ENCODE results near the gene GRID1.

GRID1 gene

DNA sequence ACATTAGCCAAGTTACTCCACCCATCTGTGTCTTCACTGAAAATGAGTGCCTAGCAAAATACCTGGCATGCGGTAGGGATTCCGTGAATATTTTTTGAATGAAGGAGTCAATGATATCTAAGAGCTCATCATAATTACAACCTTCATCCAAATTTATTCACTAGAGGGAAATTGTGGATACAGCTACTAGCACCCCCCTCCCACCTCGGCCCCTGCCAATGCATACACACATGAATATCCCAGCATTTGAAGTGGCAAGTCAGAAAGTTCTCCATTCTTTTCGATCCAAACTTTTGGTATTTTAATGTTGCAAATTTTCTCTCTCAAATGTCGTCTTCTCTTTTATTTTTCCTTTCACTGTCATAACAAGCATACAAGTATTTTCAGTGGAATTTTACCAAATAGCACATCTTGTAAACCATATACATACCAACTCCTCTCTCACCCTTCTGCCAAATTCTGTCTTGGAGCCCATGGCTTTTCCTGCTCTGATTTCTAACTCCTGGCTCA is 164.3 kb downstream of the GRID1 start:
- no peak for DNase-seq

DNA sequence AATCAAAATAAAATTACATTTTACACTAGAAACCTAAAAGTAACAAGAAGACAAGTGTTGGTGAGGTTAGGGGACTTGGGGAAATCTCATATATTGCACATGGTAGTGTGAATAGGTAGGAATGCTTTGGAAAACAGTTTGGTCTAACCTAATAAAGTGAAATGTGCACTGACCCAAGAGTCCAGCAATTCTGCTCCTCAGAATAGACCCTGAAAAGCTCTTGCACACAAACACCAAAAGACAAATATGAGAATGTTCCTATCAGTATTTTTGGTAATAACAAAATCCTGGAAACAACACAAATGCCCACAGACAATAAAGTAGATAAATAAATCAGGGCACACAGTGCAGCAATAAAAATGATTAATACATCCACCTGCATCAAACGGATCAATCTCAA is 165.7 kb downstream of the GRID1 start:
- no peak for DNase-seq

DNA sequence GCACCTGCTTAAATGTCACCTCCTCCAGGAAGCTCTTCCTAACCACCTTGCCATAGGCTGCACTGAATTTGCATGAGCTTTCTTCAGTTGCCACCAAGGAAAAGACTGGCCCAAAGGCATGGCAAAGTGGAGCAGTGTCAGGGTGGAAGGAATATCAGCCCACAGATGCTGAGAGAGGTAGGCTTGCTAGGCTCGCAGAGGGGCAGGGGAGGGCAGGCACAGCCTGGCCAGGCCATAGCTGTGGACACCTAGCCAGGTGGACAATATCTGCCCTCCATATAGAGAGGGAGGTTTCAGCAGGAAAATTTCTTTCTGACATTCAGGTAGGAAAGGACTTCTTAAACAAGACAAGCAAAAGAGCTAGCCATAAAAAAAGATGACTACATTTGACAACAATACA is 166.3 kb downstream of the GRID1 start:
- no peak for DNase-seq

DNA sequence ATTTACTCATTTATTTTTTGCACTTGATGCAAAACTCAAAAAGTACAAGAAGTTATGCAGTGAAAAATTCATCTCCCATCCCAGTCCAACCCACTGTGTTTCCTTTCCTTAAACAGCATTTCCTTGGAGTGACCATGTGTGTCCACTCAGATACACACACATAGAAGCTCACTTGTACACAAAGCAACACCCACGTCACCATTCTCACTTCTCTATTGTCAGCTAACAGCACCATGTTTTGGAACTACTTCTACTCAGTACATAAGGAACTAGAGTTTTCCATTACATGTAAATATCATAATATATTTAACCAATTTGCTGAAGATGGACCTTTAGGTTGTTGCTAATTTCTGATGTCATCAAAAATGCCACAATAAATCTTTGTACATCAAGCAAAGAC is 167.6 kb downstream of the GRID1 start:
- no peak for DNase-seq

DNA sequence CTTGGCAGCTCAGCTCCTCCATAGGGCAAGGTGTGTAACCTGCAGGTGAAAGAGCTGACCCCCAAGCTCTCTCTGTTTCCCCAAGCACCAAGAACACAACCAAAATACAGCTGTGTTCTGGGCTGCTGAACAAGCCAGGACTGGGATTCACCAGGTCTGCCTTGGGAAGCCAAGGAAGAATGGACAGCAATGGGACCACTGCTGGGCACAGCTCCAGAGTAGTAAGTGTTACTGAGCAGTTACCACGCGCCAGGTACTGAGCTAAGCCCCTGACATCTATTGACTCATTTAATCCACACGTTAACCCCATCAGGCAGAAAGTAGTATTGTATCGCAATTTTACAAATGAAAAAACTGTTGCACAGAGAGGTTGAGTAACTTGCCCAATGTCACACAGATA is 168.3 kb downstream of the GRID1 start:
- DNase-seq = no peak

DNA sequence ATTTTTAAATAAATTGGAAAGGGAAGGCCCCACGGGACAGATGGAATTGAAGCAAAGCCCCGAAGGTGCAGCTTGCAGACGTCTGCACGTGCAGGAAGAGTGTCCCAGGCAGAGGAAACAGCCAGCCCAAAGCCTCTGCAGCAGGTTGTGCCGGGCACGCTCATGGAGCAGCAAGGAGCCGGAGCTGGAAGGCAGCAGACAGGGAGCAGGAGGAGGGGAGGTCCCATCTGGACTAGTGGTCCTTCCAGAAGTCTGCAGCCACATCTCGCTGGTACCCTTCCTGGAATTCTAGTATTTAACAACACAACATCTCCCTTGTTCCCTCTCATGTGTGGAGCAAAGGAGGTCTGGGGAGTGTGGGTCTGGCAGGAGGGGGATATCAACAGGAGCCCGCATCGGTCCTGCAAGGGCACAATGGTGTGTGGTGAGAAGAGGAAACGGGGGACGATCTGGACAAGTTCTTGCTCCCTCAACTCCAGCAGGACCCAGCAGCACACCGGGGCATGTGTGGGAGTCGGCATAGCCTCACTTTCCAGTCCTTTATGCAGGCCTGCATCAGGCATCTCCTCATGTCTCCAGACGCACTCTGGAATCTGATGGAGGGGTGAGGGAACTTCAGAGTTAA is 169.3 kb downstream of the GRID1 start:
- DNase-seq = no peak

DNA sequence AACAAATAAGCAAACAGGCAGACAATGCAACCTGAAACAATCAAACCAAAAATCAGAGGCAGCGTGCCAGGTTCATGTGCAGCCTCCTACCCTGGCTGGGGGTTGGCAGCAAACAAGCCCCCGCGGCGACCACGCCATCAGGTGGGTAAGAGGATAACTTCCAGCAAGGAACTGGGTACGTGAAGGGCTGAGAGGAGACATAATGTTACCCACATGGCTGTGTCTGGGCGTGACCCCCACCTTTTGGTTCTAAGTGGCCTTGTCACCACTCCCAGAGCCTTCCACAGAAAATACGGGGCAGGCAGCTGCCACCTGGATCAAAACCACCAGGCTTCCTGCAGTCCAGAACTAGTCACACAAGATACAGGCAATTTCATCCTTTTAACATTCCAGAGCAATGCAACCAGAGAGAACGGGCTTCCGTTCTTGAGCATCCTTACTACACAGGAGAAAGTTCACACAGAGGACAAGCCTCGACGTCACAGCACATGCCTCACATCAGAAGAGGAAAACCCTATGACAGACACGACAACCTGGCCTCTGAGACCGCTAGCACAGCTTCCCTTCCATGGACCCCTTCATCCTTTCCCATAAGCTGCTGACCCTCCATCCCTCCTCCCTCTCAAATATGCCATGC is 171.0 kb downstream of the GRID1 start:
- DNase-seq = no peak

DNA sequence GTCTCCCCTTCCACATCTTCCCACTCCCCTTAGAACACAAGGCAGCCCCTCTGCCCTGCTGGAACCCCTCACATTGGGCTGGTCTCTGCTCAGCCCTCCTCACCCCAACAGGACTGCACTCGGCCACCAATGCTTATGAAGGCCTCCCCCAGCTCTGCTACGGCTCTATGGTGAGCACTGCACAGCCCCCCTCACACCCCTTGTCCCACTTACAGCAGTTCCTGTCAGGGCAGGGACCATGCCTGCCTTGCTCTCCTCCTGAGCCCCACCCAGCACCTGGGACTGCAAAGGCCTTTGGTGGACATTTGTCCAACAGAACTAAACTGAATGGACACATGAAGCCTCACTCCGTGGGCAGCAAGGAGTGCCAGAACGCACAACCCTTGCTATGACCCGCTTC is 171.9 kb downstream of the GRID1 start:
- DNase-seq = no peak

DNA sequence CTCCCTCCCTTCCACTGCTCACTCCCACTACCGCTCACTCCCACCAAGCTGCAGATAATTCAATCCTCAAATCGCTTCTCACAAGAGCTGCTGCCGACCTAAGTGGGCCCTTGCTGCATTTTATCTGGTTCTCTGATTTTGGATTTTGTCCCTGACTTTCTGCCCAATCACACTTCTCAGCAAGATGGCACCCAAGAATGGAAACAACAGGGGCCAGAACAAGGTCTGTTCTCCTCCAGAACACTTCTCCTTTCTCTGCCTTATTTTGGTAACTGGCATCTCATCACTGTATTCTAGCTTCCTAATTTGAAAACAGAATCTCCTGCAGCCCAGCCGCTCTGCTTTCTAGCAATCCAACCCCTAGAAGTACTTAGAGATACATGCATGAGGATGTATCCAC is 172.8 kb downstream of the GRID1 start:
- DNase-seq = no peak

DNA sequence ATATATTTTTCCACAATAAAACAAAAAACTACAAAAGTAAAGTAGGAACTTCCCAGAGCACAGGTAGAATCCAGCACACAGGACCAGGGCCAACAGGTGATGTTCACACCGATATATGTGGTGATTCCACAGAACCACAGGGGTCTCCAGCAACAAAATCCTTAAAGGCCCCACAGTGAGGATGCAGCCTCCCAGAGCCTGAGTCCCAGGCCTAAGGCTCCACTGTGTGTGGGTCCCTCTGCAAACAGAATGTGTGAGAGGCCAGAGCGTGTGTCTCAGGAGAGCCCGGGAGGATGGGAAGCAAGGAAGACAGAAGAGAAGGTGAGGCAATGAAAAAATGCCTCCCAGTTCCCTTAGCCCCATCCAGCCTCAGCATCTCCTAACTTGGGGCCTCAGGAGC is 173.9 kb downstream of the GRID1 start:
- DNase-seq = no peak

DNA sequence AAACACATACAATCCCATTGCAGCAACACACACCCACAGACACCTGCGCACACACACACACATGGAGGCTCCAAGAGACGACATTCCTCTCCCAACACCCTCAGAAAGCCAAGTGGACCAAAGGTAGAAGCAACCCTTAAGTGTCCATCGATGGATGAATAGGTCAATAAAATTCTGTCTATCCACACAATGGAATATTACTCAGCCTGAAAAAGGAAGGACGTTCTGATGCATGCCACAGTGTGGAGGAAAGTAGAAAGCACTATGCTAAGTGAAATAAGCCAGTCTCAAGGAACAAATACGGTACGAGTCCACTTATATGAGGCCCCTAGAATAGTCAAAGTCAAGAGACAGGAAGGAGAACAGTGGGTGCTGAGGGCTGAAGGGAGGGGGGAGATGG is 174.4 kb downstream of the GRID1 start:
- no peak for DNase-seq

DNA sequence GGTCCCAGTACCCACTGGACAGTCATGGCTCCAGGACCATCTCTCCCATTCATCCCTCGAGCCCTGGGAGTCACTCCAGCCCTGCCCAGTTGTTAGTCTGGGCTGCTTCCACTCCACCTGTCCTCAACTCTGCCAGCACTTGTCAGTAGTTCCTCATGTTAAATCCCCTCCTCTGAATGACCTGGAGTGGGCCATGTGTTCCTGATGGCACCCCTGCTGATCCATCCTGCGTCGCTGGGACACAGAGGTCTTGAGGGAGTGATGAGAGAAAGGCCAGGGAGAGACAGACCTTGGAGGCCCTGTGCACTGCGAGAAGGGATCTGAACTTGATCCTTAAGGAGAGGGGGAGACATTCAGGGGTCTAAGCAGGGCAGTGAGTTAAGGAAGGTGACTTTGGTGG is 174.9 kb downstream of the GRID1 start:
- no peak for DNase-seq

DNA sequence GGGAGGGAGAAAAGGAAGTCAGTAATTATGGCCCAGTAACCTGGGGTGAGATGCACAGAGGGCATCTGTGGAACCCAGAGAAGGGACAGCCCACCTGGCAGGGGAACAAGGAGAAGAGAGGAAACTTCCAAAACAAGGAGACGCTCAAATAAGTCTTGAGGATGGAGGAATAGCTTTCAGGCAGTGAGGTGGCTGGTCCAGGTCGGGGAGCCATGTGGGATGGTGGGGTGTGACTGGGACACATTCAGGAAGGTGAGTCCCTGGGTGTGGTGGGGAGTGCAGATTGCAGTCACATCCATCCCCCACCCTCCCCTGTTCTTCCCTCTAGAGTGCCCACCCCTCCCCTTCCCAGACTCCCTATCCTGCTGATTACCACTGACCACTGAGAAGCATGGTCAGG is 175.4 kb downstream of the GRID1 start:
- DNase-seq = no peak

DNA sequence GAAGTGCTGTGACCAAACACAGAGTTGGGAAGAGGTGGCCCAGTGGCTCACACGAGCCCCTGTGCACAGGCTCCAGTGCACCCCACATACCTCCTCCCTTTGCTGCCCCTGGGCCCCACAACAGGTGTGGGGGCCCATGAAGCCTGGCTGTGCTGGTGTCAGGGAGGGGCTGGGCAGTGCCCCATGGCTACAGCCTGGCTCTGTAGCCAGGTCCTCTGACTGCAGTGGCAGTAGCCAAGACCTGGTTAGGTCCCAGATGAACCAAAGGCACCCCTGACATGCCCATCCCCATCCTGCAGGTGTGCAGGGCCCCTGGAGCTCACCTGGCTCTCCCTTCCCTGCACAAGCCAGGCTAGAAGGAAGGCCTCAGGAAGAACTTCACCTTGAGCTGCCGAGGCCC is 176.3 kb downstream of the GRID1 start:
- DNase-seq = no peak

DNA sequence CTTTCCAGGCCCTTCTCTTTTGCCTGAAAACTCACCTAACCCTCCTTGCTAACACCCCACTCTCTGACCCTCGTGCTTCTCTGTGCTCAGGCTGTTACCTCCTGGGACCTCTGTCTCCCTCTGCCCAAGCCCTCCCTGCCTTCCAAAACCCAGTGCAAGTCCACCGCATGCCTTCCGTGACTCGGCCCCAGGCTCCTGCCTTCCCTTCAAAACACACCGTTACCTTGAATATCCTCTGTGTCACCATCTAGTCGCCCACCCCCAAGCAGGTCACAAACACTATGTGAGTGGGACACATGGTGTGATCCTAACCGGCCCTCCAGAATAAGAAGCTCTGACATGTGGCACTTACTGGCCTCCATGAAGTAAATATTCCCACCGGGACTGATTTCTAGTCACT is 176.7 kb downstream of the GRID1 start:
- DNase-seq = no peak

DNA sequence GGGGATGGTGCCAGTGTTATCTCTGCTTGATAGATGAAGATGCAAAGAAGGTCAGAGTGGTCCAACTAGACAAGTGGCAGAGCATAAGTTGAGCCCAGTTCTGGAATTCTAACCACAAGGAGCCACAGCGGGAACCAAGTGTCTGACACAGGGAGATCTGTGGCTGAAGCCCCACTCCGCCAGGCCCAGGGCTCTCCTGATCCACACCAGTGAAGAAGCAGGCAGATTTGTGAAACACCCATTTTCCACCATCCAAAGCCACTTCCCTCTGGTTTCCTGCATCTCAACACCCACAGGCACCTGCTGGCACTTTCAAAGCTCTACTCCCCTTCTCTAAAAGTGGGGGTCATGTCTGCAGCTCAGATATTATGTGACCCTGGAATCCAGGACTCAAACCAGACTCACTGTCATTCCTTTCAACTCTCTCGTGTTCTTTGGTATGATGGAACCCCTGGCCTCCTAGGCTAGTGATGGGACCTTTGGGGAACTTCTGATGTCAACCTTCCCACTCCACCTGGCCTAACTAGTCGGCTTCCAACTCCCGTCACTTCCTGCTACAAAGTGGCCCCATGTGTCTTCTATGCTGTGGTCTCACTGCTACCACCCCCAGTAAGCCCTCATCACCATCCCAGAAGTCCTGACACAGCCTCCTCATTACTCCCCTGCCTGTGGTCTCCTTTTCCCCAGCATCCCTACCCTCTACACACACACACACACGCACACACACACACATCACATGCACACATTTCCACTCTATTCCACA is 177.6 kb downstream of the GRID1 start:
- DNase-seq = no peak

DNA sequence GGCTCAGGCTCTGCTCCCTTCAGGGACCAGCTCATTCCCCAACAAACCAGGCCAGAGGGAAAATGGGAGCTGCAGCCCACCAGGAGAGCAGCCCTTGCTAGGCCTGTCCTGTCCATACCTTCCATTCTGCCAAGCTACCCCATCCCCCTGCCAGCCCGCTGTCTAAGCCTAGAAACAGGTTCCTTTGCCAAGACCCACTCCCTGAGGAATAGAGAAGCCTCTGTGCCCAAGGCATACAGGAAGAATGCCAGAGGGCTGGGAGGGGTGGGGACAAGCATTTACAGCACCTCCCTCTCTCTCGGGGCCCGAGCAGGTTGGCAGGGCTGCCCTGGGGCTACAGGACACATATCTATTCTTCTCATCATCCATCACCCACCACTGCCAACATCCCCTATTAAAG is 178.3 kb downstream of the GRID1 start:
- DNase-seq = no peak

DNA sequence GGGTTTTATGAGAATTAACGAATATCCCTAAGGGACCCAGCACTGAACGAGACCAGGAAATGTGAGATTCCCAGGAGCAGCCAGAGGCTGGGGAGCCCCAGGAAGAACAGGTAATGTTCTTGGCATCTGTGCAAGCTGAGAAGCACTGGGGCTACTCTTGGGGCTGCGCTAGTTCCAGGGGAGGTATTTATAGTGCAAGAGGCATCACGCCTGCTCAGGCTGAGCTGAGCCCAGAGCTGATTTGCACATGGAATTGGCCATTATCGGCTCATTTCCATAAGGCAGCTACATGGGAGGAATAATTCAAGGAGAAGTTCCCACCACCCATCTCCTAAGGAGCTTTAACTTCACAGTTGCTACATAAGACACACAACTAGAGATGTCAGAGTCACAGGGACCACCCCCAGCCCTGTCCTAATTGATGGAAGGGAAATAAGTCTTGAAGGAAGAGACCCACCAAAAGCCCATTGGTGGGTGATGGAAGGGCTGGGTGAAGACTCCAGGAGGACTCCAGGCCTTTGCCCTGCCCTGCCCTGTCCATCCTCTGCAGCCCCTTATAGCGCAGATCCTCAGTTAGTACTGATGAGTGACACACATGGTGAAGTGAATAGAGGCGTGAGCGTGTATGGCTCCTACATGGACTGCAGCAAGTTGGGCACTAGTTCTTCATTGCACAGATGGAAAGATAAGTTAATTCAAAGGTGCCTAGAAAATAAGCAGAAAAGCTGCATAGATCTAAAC is 178.9 kb downstream of the GRID1 start:
- DNase-seq = no peak

DNA sequence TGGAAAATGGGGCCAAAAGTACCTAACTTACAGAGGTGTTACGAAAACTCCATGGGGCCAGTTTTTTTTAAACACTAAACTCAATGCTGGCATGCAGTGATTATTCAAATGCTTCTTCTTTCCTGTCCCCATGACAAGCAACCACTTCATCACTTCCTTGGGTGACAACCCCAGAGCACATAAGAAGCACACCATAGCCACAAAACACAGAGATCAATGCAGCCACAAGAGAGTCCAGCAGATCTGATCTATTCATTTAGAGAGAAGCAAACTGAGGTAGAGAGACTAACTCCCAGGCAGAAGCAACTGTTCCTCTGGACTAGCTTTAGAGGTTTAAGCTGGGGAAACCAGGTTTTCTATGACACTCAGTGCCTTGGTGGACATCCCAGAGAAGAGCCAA is 180.0 kb downstream of the GRID1 start:
- no peak for DNase-seq

DNA sequence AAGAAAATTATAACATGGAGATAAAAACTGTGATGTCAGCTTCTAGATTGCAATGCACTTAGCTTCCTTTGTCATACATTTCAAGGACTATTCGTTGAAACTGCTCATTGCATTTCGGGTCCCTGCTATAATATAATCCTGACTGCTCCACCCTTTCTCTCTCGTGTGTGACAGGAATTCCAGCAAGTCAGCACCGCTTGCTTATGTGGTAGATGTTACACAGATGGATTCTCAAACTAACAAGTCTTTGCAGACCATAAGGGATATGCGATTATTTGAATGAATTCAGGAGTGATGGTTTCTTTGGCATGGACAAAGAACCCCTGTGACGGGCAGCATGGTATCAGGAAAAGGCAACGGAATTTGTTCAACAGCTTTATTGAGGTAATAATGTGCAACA is 184.0 kb downstream of the GRID1 start:
- no peak for DNase-seq

DNA sequence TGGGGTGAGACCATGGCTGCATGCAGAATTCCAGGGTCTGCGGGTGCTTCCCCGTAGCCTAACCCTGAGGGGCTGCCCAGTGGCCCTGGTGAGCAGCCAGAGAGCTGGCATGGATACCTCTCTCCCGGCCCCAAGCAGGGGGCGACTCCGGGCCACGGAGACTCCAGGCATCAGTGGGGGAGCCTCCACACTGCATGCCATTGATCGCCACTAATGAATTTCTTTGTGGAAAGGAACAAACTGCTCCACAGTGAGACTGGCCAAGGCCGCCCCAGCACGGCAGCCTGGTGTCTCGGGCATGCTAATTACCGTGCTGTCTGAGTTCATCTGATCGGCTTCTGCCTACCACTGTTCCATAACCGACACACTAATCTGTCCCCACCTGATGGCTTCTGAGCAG is 184.4 kb downstream of the GRID1 start:
- no peak for DNase-seq

DNA sequence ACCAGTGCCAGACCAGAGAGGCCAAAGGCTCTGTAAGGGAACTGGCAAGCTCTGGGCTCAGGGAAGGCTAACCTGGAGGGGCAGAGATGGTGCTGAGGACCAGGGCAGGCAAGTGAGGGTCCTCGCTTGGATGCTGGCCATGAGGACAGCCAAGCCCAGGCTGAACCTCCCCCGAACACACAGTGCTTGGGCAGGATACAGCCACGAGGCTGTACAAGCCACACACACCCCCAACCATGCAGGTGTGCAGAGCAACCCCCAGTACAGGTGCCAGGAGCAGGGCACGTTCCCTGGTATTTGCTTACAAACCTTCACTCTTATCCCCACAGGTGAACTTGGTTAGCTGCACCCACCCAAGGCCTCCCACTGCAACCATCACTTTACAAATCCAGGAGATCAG is 185.7 kb downstream of the GRID1 start:
- no peak for DNase-seq

DNA sequence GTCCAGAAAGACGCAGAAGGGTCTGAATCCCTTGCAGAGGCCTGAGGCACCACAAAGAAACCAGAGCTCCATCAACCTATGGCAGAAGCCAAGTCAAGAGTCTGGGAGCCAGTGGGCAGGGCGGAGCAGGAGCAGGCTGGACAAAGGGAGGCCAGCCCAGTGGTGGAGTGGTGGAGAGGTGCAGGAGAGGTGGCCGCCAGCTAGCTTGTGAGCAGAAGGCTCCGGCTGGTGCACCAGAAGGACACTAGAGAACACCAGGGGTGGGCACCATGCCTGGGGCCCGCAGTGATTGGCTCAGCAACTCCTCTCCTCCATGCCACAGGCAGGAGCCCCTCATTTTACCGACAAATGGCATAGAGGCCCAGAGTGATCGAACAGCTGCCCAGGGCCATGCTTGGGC is 186.6 kb downstream of the GRID1 start:
- no peak for DNase-seq

DNA sequence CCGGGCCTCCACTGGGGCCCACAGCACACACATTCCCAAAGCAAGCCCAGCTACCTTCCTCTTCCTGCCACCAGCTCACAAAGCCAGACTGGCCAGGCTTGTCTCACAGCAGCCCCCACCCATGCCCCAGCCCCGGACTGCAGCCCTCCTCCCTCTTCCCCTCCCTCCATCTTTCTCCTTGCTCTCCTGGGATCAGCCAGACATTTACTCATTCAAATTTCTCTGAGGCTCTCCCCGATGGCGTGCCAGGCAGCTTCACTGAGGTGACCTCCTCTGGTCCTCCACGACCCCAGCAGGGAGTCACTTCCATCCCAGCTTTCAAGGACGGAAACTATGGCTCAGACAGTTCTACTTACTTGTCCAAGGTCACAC is 187.5 kb downstream of the GRID1 start:
- no peak for DNase-seq

Measured in NCI-H1048 (cell line).